Mesenchymal stem cell (in vitro differentiated cells and primary cell): Measurements from ENCODE around the gene ATP2C1.
A peak's percentile ranks its signal among the peaks of the same experiment; 100 is the strongest.

Source experiments
- DNase-seq: peaks from one replicate; pipeline ENCODE4 v3.0.0-alpha.2; 2013
- H2AFZ ChIP-seq: one replicate; pipeline ENCODE4 v1.6.1; 2013; ENCODE audit warnings: low read depth, mild to moderate bottlenecking, control low read depth, inconsistent platforms, low read length, moderate library complexity
- H2AK5ac ChIP-seq: 2 replicates; pipeline ENCODE4 v1.6.1; 2013; ENCODE audit warnings: low read length, moderate library complexity, mild to moderate bottlenecking, inconsistent platforms; ENCODE audit not compliant: severe bottlenecking
- H2BK120ac ChIP-seq: one replicate; pipeline ENCODE4 v1.6.1; 2013; ENCODE audit warnings: low read depth, mild to moderate bottlenecking, inconsistent platforms, low read length, moderate library complexity
- H2BK12ac ChIP-seq, 2 experiments: one replicate each; pipeline ENCODE4 v1.6.1; 2013; ENCODE audit warnings: inconsistent platforms in 2 of 2, low read length in 2 of 2, mild to moderate bottlenecking in 2 of 2, moderate library complexity in 2 of 2, control low read depth in 1 of 2
- H2BK15ac ChIP-seq: one replicate; pipeline ENCODE4 v1.6.1; 2013; ENCODE audit warnings: mild to moderate bottlenecking, low read depth, inconsistent platforms; ENCODE audit not compliant: poor library complexity, severe bottlenecking
- H2BK5ac ChIP-seq: 2 replicates; pipeline ENCODE4 v1.6.1; 2013; ENCODE audit warnings: low read depth, mild to moderate bottlenecking, low read length, control low read depth, inconsistent platforms; ENCODE audit not compliant: poor library complexity, severe bottlenecking
- H3K14ac ChIP-seq, 2 experiments: one replicate each; pipeline ENCODE4 v1.6.1; 2013; ENCODE audit warnings: inconsistent platforms in 2 of 2, low read length in 2 of 2, control low read depth in 1 of 2, mild to moderate bottlenecking in 1 of 2, moderate library complexity in 1 of 2
- H3K18ac ChIP-seq, 2 experiments: one replicate each; pipeline ENCODE4 v1.6.1; 2013; ENCODE audit warnings: inconsistent platforms in 2 of 2, low read length in 2 of 2, control low read depth in 1 of 2, low read depth in 1 of 2, mild to moderate bottlenecking in 1 of 2
- H3K23ac ChIP-seq, 2 experiments: one replicate each; pipeline ENCODE4 v1.6.1; 2013; ENCODE audit warnings: inconsistent platforms in 2 of 2, low read length in 2 of 2, mild to moderate bottlenecking in 2 of 2, moderate library complexity in 2 of 2, control low read depth in 1 of 2
- H3K27ac ChIP-seq: 2 replicates; pipeline ENCODE4 v1.5.1; 2013; ENCODE audit warnings: mild to moderate bottlenecking, moderate library complexity, low read length, control low read depth, inconsistent platforms; ENCODE audit not compliant: poor library complexity, severe bottlenecking
- H3K27me3 ChIP-seq, 2 experiments: 2 replicates each; pipeline versions ENCODE4 v1.6.1 to v1.7.0; 2013; ENCODE audit warnings: low read length in 2 of 2, mild to moderate bottlenecking in 2 of 2, moderate library complexity in 2 of 2, control low read depth in 1 of 2, inconsistent platforms in 1 of 2; ENCODE audit not compliant: control insufficient read depth in 1 of 2, insufficient read depth in 1 of 2
- H3K36me3 ChIP-seq, 2 experiments: 2 replicates each; pipeline versions ENCODE4 v1.6.1 to v1.7.0; 2013; ENCODE audit warnings: low read length in 2 of 2, control low read depth in 1 of 2, inconsistent platforms in 1 of 2, low read depth in 1 of 2, mild to moderate bottlenecking in 1 of 2; ENCODE audit not compliant: insufficient read depth in 2 of 2, control insufficient read depth in 1 of 2
- H3K4ac ChIP-seq, 2 experiments: one replicate each; pipeline ENCODE4 v1.6.1; 2013; ENCODE audit warnings: inconsistent platforms in 2 of 2, low read length in 2 of 2, mild to moderate bottlenecking in 2 of 2, moderate library complexity in 2 of 2, control low read depth in 1 of 2, low read depth in 1 of 2
- H3K4me1 ChIP-seq: 2 replicates; pipeline ENCODE4 v1.6.1; 2013; ENCODE audit warnings: low read depth, low read length, control low read depth; ENCODE audit not compliant: control insufficient read depth, insufficient read depth
- H3K4me2 ChIP-seq: 2 replicates; pipeline ENCODE4 v1.6.1; 2013; ENCODE audit warnings: low read length, mild to moderate bottlenecking, inconsistent platforms; ENCODE audit not compliant: poor library complexity, severe bottlenecking
- H3K4me3 ChIP-seq, 2 experiments: 2 replicates each; pipeline versions ENCODE4 v1.5.1 to v1.7.0; 2013; ENCODE audit warnings: low read length in 2 of 2, mild to moderate bottlenecking in 2 of 2, control low read depth in 1 of 2, low read depth in 1 of 2; ENCODE audit not compliant: insufficient read depth in 1 of 2
- H3K79me1 ChIP-seq: replicated peaks from 2 replicates; pipeline ENCODE4 v1.6.1; 2013; ENCODE audit warnings: mild to moderate bottlenecking, control low read depth, low read length, inconsistent platforms; ENCODE audit not compliant: poor library complexity, severe bottlenecking
- H3K9ac ChIP-seq: 2 replicates; pipeline ENCODE4 v1.7.0; 2013; ENCODE audit warnings: mild to moderate bottlenecking, low read length, moderate library complexity
- H3K9me3 ChIP-seq: 2 replicates; pipeline ENCODE4 v1.7.0; 2013; ENCODE audit warnings: mild to moderate bottlenecking, low read length; ENCODE audit not compliant: control insufficient read depth
- H4K8ac ChIP-seq: one replicate; pipeline ENCODE4 v1.6.1; 2013; ENCODE audit warnings: inconsistent platforms, mild to moderate bottlenecking, low read length, moderate library complexity
- H4K91ac ChIP-seq: one replicate; pipeline ENCODE4 v1.6.1; 2013; ENCODE audit warnings: mild to moderate bottlenecking, low read length, inconsistent platforms
- WGBS: methylation state at CpG from one replicate; pipeline ENCODE4 v1.1.7; 2013; ENCODE audit warnings: mixed read lengths; 5-methylcytosine and 5-hydroxymethylcytosine counted together

ATP2C1 gene

DNA sequence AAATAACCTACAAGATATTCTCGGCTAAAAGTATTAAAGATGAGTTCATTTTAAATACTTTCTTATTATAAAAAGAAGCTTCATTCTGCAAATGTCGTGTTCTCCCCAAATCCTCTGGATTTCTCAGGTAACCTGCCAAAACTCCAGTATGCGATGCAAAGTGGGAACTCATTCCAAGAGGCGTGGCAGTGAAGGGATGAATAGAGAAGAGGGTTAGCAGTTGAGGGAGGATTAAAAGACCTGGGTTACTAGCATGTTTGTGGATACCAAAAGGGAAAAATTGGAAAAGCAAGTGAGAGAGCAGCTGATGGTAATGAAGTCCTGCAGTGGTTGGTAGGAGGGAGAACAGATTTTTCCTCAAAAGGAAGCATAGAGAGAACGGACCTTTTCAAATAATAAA, 61.6 kb downstream of the ATP2C1 start:
- no peak overlapping the region for H3K9ac ChIP-seq
- H3K9me3 ChIP-seq = no peaks in the 10 kb centered on the region
- H4K91ac ChIP-seq = no peak overlapping the region
- no peak overlapping the region for H4K8ac ChIP-seq
- no peak overlapping the region for H2AFZ ChIP-seq
- H3K27me3 ChIP-seq = no peaks in the 10 kb centered on the region
- no peak overlapping the region for H3K23ac ChIP-seq
- no peak overlapping the region for H3K4ac ChIP-seq
- peaks cover 6% of the 10 kb centered on the region for H3K79me1 ChIP-seq
- H2AK5ac ChIP-seq = no peak overlapping the region
- H3K36me3 ChIP-seq = peaks cover 6 to 71% of the 10 kb centered on the region in 2 experiments
- H2BK12ac ChIP-seq = no peak overlapping the region
- H2BK5ac ChIP-seq = no peak overlapping the region
- H3K4me1 ChIP-seq = peaks cover 1% of the 10 kb centered on the region
- DNase-seq = no peak
- no peak overlapping the region for H2BK120ac ChIP-seq
- no peak overlapping the region for H3K18ac ChIP-seq
- no peak overlapping the region for H3K14ac ChIP-seq
- no peak overlapping the region for H3K27ac ChIP-seq
- H3K4me3 ChIP-seq = no peak overlapping the region
- 93% methylated on average over 3 of the region's 5 CpGs for WGBS
- no peak overlapping the region for H3K4me2 ChIP-seq
- no peak overlapping the region for H2BK15ac ChIP-seq

DNA sequence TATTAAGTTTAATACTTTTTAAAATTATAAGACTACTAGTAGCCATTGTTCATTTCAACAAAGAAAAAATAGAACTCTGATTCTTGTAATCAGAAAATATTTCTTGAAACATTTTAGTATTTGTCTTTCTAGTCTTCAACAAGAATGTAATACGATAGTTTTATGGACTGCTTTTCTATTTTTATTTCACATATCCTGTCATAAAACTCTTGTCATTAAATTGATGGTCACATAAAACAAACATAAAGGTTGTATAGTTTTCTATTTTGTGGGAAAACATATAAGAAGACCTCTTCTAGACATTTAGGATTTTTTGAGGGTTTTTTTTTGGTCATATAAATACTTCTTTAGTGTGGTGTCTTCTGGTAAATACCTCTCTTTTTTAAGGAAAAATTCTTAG, 62.4 kb downstream of the ATP2C1 start:
- no peaks in the 10 kb centered on the region for H3K27me3 ChIP-seq
- no peak overlapping the region for H2BK5ac ChIP-seq
- peaks cover 1% of the 10 kb centered on the region for H3K4me1 ChIP-seq
- no peak overlapping the region for H2BK120ac ChIP-seq
- no peak overlapping the region for H3K27ac ChIP-seq
- H2BK12ac ChIP-seq = no peak overlapping the region
- H4K91ac ChIP-seq = no peak overlapping the region
- WGBS = no CpG with 5 or more reads among the region's 1 CpG
- no peaks in the 10 kb centered on the region for H3K9me3 ChIP-seq
- peaks cover 6% of the 10 kb centered on the region for H3K79me1 ChIP-seq
- no peak overlapping the region for H3K4me2 ChIP-seq
- no peak for DNase-seq
- no peak overlapping the region for H3K18ac ChIP-seq
- no peak overlapping the region for H2AK5ac ChIP-seq
- no peak overlapping the region for H3K14ac ChIP-seq
- H3K9ac ChIP-seq = no peak overlapping the region
- peaks cover 6 to 77% of the 10 kb centered on the region in 2 experiments for H3K36me3 ChIP-seq
- no peak overlapping the region for H2BK15ac ChIP-seq
- H2AFZ ChIP-seq = no peak overlapping the region
- no peak overlapping the region for H3K4me3 ChIP-seq
- no peak overlapping the region for H3K4ac ChIP-seq
- no peak overlapping the region for H4K8ac ChIP-seq
- no peak overlapping the region for H3K23ac ChIP-seq

DNA sequence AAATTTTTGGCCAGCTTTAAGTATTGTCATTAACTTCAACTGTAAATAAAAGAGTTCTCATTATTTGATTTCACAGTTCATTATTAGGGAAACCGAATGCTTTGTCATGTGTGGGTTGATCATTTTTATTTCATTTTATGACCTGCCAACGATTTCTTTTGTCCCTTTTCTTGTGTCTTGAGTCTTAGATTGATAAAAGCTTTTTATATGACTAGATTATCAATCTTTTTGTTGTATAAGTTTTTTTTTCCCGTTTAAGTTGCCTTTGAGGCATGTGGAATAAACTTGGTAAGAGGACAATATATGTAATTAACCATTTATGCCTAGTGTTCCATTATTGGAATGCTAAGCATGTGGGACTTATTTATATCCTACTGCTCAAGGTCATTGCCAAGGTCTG, 62.8 kb downstream of the ATP2C1 start:
- no peak overlapping the region for H3K18ac ChIP-seq
- no peak overlapping the region for H4K91ac ChIP-seq
- no peak overlapping the region for H4K8ac ChIP-seq
- H3K14ac ChIP-seq = no peak overlapping the region
- no peak for DNase-seq
- whole genome bisulfite sequencing = 100% methylated on average over 1 of the region's 3 CpGs
- H2AFZ ChIP-seq = no peak overlapping the region
- no peak overlapping the region for H3K23ac ChIP-seq
- no peaks in the 10 kb centered on the region for H3K9me3 ChIP-seq
- no peak overlapping the region for H2AK5ac ChIP-seq
- no peak overlapping the region for H3K27ac ChIP-seq
- no peak overlapping the region for H3K4me2 ChIP-seq
- peaks cover 1% of the 10 kb centered on the region for H3K4me1 ChIP-seq
- H2BK5ac ChIP-seq = no peak overlapping the region
- H2BK15ac ChIP-seq = no peak overlapping the region
- H3K27me3 ChIP-seq = no peaks in the 10 kb centered on the region
- no peak overlapping the region for H3K4ac ChIP-seq
- no peak overlapping the region for H3K9ac ChIP-seq
- H3K79me1 ChIP-seq = peaks cover 6% of the 10 kb centered on the region
- H2BK120ac ChIP-seq = no peak overlapping the region
- H2BK12ac ChIP-seq = no peak overlapping the region
- H3K36me3 ChIP-seq = peaks cover 6 to 80% of the 10 kb centered on the region in 2 experiments
- no peak overlapping the region for H3K4me3 ChIP-seq

DNA sequence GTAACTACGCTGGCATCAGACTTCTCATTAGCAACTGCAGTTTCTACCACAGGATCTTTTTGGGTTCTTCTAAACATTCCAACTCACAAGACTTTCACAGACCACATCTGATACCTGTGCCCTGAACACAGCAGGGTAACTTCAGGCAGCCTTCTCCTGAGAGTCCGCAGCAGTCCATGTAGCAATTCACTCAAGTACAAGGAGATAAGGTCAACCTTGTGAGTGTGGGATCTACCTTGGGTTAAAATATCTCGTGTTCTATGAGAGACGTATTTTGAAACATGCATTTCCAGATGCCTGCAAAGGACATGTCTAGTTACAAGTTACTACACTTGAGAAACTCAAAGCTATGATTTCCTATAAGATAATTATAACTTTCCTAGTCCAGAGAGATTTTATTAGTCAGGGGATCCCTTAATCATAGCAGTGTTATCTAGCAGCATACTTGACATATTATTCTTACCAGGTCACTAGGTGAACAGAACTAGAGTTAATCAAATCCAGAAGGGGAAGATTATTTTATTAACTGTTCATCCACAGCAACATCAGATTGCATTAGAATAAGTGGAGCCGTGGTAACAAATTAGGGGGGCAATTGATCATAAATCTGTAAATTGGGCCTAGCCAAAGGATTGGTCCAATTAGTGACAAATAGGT, 66.4 kb downstream of the ATP2C1 start:
- no peak overlapping the region for H3K9ac ChIP-seq
- no peak overlapping the region for H4K91ac ChIP-seq
- H2BK12ac ChIP-seq = no peak overlapping the region
- H2BK120ac ChIP-seq = no peak overlapping the region
- no peak overlapping the region for H2BK5ac ChIP-seq
- no peak overlapping the region for H2AK5ac ChIP-seq
- H3K36me3 ChIP-seq = peaks cover 3 to 65% of the 10 kb centered on the region in 2 experiments
- no peak overlapping the region for H2AFZ ChIP-seq
- H3K9me3 ChIP-seq = no peaks in the 10 kb centered on the region
- no peak overlapping the region for H4K8ac ChIP-seq
- H3K4ac ChIP-seq = no peak overlapping the region
- no peak for DNase-seq
- no peak overlapping the region for H3K18ac ChIP-seq
- H3K23ac ChIP-seq = no peak overlapping the region
- 100% methylated on average over 2 of the region's 5 CpGs for WGBS
- no peaks in the 10 kb centered on the region for H3K27me3 ChIP-seq
- peak overlapping the region in 1 of 2 experiments; percentile 5 for H3K4me3 ChIP-seq
- H3K4me1 ChIP-seq = peaks cover 1% of the 10 kb centered on the region
- no peak overlapping the region for H3K4me2 ChIP-seq
- no peak overlapping the region for H3K27ac ChIP-seq
- no peak overlapping the region for H3K14ac ChIP-seq
- peaks cover 5% of the 10 kb centered on the region for H3K79me1 ChIP-seq
- H2BK15ac ChIP-seq = no peak overlapping the region
